ENCODE data around the gene NADSYN1. TPM values are rescaled to one million over a fixed set of nuclear protein-coding genes. Genes with fewer than 3 reads are reported as not detected.

Gene NADSYN1
- total and polyA plus RNA-seq, 2 experiments from 2014 or later = 46.8 to 68.9 TPM

GRCh38 chr11:71438650-71439049 lies 14.4 kb upstream of the NADSYN1 start:
- no peak overlapping the region for H3K4me3 ChIP-seq
- H3K27me3 ChIP-seq = no peaks in the 10 kb centered on the region
- no peak for TF ChIP-seq CTCF (IDR thresholded peaks at IDR 0.05; ENCODE audit: low read depth, low read length)
- H3K36me3 ChIP-seq = peaks cover 55% of the 10 kb centered on the region
- no peak for DNase-seq (ENCODE audit: low read depth in 1 of 2, low spot score in 1 of 2)
- H3K4me1 ChIP-seq (ENCODE audit: low read depth) = no peaks in the 10 kb centered on the region
- H3K9me3 ChIP-seq (ENCODE audit: low read depth) = no peaks in the 10 kb centered on the region
- no peak overlapping the region for H3K27ac ChIP-seq

- Histone ChIP-seq H3K4me1 (ENCODE audit: low read depth) (no peaks in the 10 kb centered on the region), H3K36me3 (peaks cover 69% of the 10 kb centered on the region), H3K9me3 (ENCODE audit: low read depth) (no peaks in the 10 kb centered on the region), H3K27me3 (no peaks in the 10 kb centered on the region), H3K27ac (no peak overlapping the region), H3K4me3 (no peak overlapping the region)
- no peak for DNase-seq (ENCODE audit: low read depth in 1 of 2, low spot score in 1 of 2)
- TF ChIP-seq CTCF (IDR thresholded peaks at IDR 0.05; ENCODE audit: low read depth, low read length) = no peak
Observed at GRCh38 chr11:71440021-71440755, 12.8 kb upstream of the NADSYN1 start.

GRCh38 chr11:71441251-71441650 lies 11.8 kb upstream of the NADSYN1 start:
- no peaks in the 10 kb centered on the region for H3K27me3 ChIP-seq
- no peak for TF ChIP-seq CTCF (IDR thresholded peaks at IDR 0.05; ENCODE audit: low read depth, low read length)
- no peaks in the 10 kb centered on the region for H3K9me3 ChIP-seq (ENCODE audit: low read depth)
- no peaks in the 10 kb centered on the region for H3K4me1 ChIP-seq (ENCODE audit: low read depth)
- H3K36me3 ChIP-seq = peaks cover 62% of the 10 kb centered on the region
- H3K4me3 ChIP-seq = no peak overlapping the region
- H3K27ac ChIP-seq = no peak overlapping the region
- DNase-seq (ENCODE audit: low read depth in 1 of 2, low spot score in 1 of 2) = no peak

- no peak overlapping the region for H3K27ac ChIP-seq
- H3K9me3 ChIP-seq (ENCODE audit: low read depth) = no peaks in the 10 kb centered on the region
- no peak for DNase-seq (ENCODE audit: low read depth in 1 of 2, low spot score in 1 of 2)
- no peaks in the 10 kb centered on the region for H3K27me3 ChIP-seq
- TF ChIP-seq CTCF (IDR thresholded peaks at IDR 0.05; ENCODE audit: low read depth, low read length) = no peak
- H3K36me3 ChIP-seq = peaks cover 62% of the 10 kb centered on the region
- no peak overlapping the region for H3K4me3 ChIP-seq
- peaks cover 3% of the 10 kb centered on the region for H3K4me1 ChIP-seq (ENCODE audit: low read depth)
Observed at GRCh38 chr11:71442123-71442522, 10.9 kb upstream of the NADSYN1 start.

GRCh38 chr11:71442880-71443279 lies 10.1 kb upstream of the NADSYN1 start:
- no peak for TF ChIP-seq CTCF (IDR thresholded peaks at IDR 0.05; ENCODE audit: low read depth, low read length)
- Histone ChIP-seq H3K9me3 (ENCODE audit: low read depth) (no peaks in the 10 kb centered on the region), H3K36me3 (peaks cover 58% of the 10 kb centered on the region), H3K4me1 (ENCODE audit: low read depth) (peaks cover 5% of the 10 kb centered on the region), H3K27me3 (no peaks in the 10 kb centered on the region), H3K27ac (no peak overlapping the region), H3K4me3 (no peak overlapping the region)
- DNase-seq (ENCODE audit: low read depth in 1 of 2, low spot score in 1 of 2) = no peak
